Prostate gland (tissue), 2 donors: ENCODE data around the gene SLC38A8. TPM values are rescaled to one million over a fixed set of nuclear protein-coding genes. Genes with fewer than 3 reads are reported as not detected.

Experiments used
- DNase-seq: peaks from one replicate; pipeline ENCODE4 v3.0.0-alpha.2; 2019; ENCODE audit warnings: low spot score
- H3K27ac ChIP-seq, 2 donors: fragments of 200-600 bp; sonication (generic); 2 replicates each; pipeline ENCODE4 v1.5.1; 2017 to 2019
- H3K27me3 ChIP-seq: fragments of 200-600 bp; sonication (generic); replicated peaks from 2 replicates; pipeline ENCODE4 v1.5.1; 2019; ENCODE audit not compliant: insufficient read depth
- H3K36me3 ChIP-seq, 2 donors: fragments of 200-600 bp; sonication (generic); 1 replicate in 1 of 2; 2 replicates in 1 of 2; pipeline versions ENCODE4 v1.5.1 to v1.8.1; 2017 to 2019
- H3K4me1 ChIP-seq: fragments of 200-600 bp; sonication (generic); replicated peaks from 2 replicates; pipeline ENCODE4 v1.5.1; 2019
- H3K4me3 ChIP-seq, 2 donors: fragments of 200-600 bp; sonication (generic); 2 replicates each; pipeline ENCODE4 v1.5.1; 2017 to 2019
- H3K9me3 ChIP-seq: fragments of 200-600 bp; sonication (generic); 2 replicates; pipeline ENCODE4 v1.5.1; 2017
- CTCF ChIP-seq, 4 experiments: fragments of 200-600 bp in 2 of 4; fragments of 450-650 bp in 2 of 4; sonication (generic) in 2 of 4; IDR thresholded peaks; 1 replicate in 3 of 4; 2 replicates in 1 of 4; pipeline ENCODE4 v1.5.1; 2016 to 2019; ENCODE audit warnings: antibody characterized with exemption in 4 of 4, mild to moderate bottlenecking in 2 of 4, moderate library complexity in 2 of 4
- POLR2A ChIP-seq: fragments of 450-650 bp; IDR thresholded peaks from one replicate; pipeline ENCODE4 v1.6.1; 2016; ENCODE audit warnings: antibody characterized with exemption, mild to moderate bottlenecking
- POLR2AphosphoS5 ChIP-seq: sonication (generic); formaldehyde crosslinking; IDR thresholded peaks from one replicate; pipeline ENCODE4 v1.6.1; 2017; ENCODE audit warnings: antibody characterized with exemption
- WGBS: methylation state at CpG from one replicate; pipeline ENCODE4 v1.1.5; 2018; 5-methylcytosine and 5-hydroxymethylcytosine counted together
- intact Hi-C: fragments of 100-400 bp; cut with DNase I; formaldehyde crosslinking; loops from one replicate; pipeline ENCODE4 v1.14.2; 2022
- total RNA-seq, 2 donors: library from RNA; depleted of rRNA; stranded (reverse); fragments of >200 nt; gene quantifications; one replicate each; pipeline ENCODE4 v1.1.0, GENCODE V29; 2016

SLC38A8 gene
- total RNA-seq, 2 donors from 2014 or later, result not detected

- Histone ChIP-seq H3K4me3 (no peak overlapping the region), H3K27me3 (no peaks in the 10 kb centered on the region), H3K4me1 (no peaks in the 10 kb centered on the region), H3K36me3 (no peaks in the 10 kb centered on the region), H3K27ac (no peak overlapping the region), H3K9me3 (no peaks in the 10 kb centered on the region)
- intact Hi-C loops, result no loop called here
- no peak for DNase-seq
- TF ChIP-seq POLR2A, result no peak
- no peak for TF ChIP-seq CTCF (IDR thresholded peaks at IDR 0.05)
- no peak for TF ChIP-seq POLR2AphosphoS5
- WGBS, result 73% methylated on average over 8 of the region's 8 CpGs
These were observed 34.6 kb downstream of the SLC38A8 start for GRCh38 chr16:84007965-84008364.

GRCh38 chr16:84007520-84007919 is 35.1 kb downstream of the SLC38A8 start:
- H3K9me3 ChIP-seq, result no peaks in the 10 kb centered on the region
- 77% methylated on average over 4 of the region's 4 CpGs for WGBS
- no peaks in the 10 kb centered on the region for H3K4me1 ChIP-seq
- DNase-seq, result no peak
- no peaks in the 10 kb centered on the region for H3K27me3 ChIP-seq
- intact Hi-C loops, result no loop called here
- H3K4me3 ChIP-seq, result no peak overlapping the region
- no peaks in the 10 kb centered on the region for H3K36me3 ChIP-seq
- TF ChIP-seq POLR2A (no peak), CTCF (IDR thresholded peaks at IDR 0.05) (no peak)
- H3K27ac ChIP-seq, result no peak overlapping the region

GRCh38 chr16:84005391-84005790 is 37.2 kb downstream of the SLC38A8 start:
- H3K4me3 ChIP-seq, result no peak overlapping the region
- H3K9me3 ChIP-seq, result no peaks in the 10 kb centered on the region
- intact Hi-C loops, result no loop called here
- H3K36me3 ChIP-seq, result no peaks in the 10 kb centered on the region
- H3K4me1 ChIP-seq, result no peaks in the 10 kb centered on the region
- 79% methylated on average over 5 of the region's 5 CpGs for WGBS
- no peak for DNase-seq
- TF ChIP-seq POLR2AphosphoS5 (no peak), POLR2A (no peak), CTCF (IDR thresholded peaks at IDR 0.05) (no peak)
- H3K27me3 ChIP-seq, result no peaks in the 10 kb centered on the region
- H3K27ac ChIP-seq, result no peak overlapping the region

GRCh38 chr16:84004442-84004841 is 38.2 kb downstream of the SLC38A8 start:
- intact Hi-C loops, result no loop called here
- Histone ChIP-seq H3K4me3 (no peak overlapping the region), H3K9me3 (no peaks in the 10 kb centered on the region), H3K36me3 (no peaks in the 10 kb centered on the region), H3K27me3 (no peaks in the 10 kb centered on the region), H3K27ac (no peak overlapping the region), H3K4me1 (no peaks in the 10 kb centered on the region)
- TF ChIP-seq POLR2A, result no peak
- TF ChIP-seq POLR2AphosphoS5, result no peak
- TF ChIP-seq CTCF (IDR thresholded peaks at IDR 0.05), result no peak
- WGBS, result 67% methylated on average over 7 of the region's 7 CpGs
- DNase-seq, result no peak

GRCh38 chr16:84003038-84003437 is 39.6 kb downstream of the SLC38A8 start:
- H3K27me3 ChIP-seq, result no peaks in the 10 kb centered on the region
- H3K36me3 ChIP-seq, result no peaks in the 10 kb centered on the region
- no peak for TF ChIP-seq CTCF (IDR thresholded peaks at IDR 0.05)
- no peak for TF ChIP-seq POLR2A
- no peak for TF ChIP-seq POLR2AphosphoS5
- H3K4me3 ChIP-seq, result no peak overlapping the region
- no peaks in the 10 kb centered on the region for H3K4me1 ChIP-seq
- WGBS, result 85% methylated on average over 12 of the region's 12 CpGs
- H3K9me3 ChIP-seq, result no peaks in the 10 kb centered on the region
- intact Hi-C loops, result no loop called here
- DNase-seq, result no peak
- no peak overlapping the region for H3K27ac ChIP-seq
